ENCODE data around the gene CADPS2. TPM values are rescaled to one million over a fixed set of nuclear protein-coding genes. Genes with fewer than 3 reads are reported as not detected.

CADPS2 gene
- total RNA-seq, 1 donor from 2014 or later: 8.8 TPM

DNA sequence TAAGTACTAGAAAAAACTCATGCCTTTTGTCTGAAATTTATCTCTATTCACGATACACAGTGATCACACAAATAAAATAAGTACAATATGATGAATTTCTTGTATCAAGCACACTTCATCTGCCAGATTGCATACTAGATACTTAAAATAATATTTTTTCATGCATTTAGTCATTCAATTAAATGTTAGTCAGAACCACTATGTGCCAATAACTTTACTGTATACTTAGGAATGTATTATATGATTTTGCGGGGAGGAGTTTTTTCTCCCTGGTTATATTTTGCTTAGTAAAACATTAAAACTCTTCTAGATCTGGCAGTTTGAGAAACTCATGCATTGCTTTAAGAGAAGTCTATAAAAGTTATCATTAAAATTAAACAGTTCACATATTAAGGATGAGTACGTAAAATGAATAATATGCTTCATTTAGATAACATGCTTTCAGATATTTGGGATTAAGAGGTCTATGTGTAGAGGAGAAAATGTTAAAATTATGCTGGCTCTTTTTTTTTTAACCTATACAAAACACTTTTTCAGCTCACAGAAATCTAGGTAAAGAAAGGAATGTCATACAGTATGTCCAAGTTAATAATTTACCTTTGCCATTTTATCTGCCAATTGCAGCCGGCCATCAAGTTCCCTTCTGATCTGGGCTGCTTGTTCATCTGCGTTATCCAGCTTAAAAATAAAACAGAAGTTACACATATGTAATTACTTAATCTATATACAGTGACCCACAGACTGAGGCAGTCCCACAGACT, 257.4 kb downstream of the CADPS2 start:
- Histone ChIP-seq H3K4me3 (ENCODE audit: low read depth, low read length) (no peak overlapping the region), H3K36me3 (ENCODE audit: control insufficient read depth, insufficient read depth, low read length) (no peaks in the 10 kb centered on the region), H3K27me3 (ENCODE audit: control insufficient read depth, insufficient read depth, low read length) (no peaks in the 10 kb centered on the region)
- TF ChIP-seq, protein P1, sequence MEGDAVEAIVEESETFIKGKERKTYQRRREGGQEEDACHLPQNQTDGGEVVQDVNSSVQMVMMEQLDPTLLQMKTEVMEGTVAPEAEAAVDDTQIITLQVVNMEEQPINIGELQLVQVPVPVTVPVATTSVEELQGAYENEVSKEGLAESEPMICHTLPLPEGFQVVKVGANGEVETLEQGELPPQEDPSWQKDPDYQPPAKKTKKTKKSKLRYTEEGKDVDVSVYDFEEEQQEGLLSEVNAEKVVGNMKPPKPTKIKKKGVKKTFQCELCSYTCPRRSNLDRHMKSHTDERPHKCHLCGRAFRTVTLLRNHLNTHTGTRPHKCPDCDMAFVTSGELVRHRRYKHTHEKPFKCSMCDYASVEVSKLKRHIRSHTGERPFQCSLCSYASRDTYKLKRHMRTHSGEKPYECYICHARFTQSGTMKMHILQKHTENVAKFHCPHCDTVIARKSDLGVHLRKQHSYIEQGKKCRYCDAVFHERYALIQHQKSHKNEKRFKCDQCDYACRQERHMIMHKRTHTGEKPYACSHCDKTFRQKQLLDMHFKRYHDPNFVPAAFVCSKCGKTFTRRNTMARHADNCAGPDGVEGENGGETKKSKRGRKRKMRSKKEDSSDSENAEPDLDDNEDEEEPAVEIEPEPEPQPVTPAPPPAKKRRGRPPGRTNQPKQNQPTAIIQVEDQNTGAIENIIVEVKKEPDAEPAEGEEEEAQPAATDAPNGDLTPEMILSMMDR (IDR thresholded peaks at IDR 0.05; ENCODE audit: insufficient read depth, low read length, poor library complexity, severe bottlenecking): no peak
- DNase-seq (ENCODE audit: low read depth): no peak

DNA sequence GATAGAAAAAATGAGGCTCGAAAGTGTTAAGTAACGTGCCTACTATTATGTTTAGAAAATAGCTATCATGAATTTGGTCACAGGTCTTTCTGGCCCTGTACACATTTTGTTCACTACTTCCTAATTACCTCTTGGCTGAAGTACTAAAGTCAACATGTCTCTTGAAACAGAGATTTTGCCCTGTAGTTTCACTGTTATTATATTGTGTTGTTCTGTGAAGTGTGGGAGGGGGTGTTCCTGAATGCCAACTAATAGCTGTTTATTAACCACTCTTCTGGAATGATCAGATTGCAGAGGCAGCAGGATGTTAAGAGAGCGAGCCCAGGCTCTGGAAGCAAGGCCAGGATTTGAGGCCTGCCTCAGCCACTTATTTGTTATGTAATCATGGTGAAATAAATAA, 259.5 kb downstream of the CADPS2 start:
- no peak overlapping the region for H3K4me3 ChIP-seq (ENCODE audit: low read depth, low read length)
- DNase-seq (ENCODE audit: low read depth): no peak
- no peaks in the 10 kb centered on the region for H3K36me3 ChIP-seq (ENCODE audit: control insufficient read depth, insufficient read depth, low read length)
- no peaks in the 10 kb centered on the region for H3K27me3 ChIP-seq (ENCODE audit: control insufficient read depth, insufficient read depth, low read length)
- TF ChIP-seq, protein P1 (IDR thresholded peaks at IDR 0.05; ENCODE audit: insufficient read depth, low read length, poor library complexity, severe bottlenecking): no peak

DNA sequence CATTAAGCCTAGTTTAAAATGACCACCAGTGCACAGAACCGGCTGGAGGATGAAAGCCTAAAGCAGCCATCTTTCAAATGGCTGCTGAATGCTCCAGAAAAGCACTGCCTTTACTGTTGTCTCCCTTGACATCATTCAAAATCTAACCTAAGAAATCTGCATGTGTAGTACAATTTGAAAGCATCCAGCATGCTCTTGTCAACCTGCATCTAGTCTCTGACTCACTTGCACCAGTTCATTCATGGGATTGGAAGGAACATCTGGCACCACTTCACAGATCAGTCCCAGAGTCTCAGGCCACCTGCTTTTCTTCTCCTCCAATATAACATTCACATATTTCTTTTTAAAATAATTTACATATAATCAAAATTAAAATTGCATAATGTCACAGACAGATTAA, 263.6 kb downstream of the CADPS2 start:
- Histone ChIP-seq H3K27me3 (ENCODE audit: control insufficient read depth, insufficient read depth, low read length) (no peaks in the 10 kb centered on the region), H3K36me3 (ENCODE audit: control insufficient read depth, insufficient read depth, low read length) (no peaks in the 10 kb centered on the region), H3K4me3 (ENCODE audit: low read depth, low read length) (no peak overlapping the region)
- TF ChIP-seq, protein P1 (IDR thresholded peaks at IDR 0.05; ENCODE audit: insufficient read depth, low read length, poor library complexity, severe bottlenecking): no peak
- no peak for DNase-seq (ENCODE audit: low read depth)

DNA sequence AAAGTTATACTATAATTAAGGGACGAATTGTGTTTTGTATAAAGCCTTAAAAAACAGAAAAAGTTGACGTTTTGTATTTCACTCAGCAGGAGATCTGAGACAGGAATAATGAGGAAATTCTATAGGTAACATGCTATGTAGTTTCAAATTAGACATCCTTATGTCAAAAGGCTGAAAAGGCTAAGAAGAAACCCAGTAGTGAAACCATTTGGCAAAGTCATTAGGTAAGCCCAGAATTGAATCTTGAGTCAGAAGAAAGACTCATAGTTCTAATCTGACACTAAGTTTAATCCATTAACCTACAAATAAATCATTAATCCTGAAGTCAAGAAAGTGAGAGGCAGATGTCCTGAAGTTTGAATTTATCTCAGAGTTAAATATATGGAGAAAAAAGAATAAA, 266.6 kb downstream of the CADPS2 start:
- H3K27me3 ChIP-seq (ENCODE audit: control insufficient read depth, insufficient read depth, low read length): no peaks in the 10 kb centered on the region
- no peaks in the 10 kb centered on the region for H3K36me3 ChIP-seq (ENCODE audit: control insufficient read depth, insufficient read depth, low read length)
- TF ChIP-seq, protein P1 (IDR thresholded peaks at IDR 0.05; ENCODE audit: insufficient read depth, low read length, poor library complexity, severe bottlenecking): no peak
- H3K4me3 ChIP-seq (ENCODE audit: low read depth, low read length): no peak overlapping the region
- no peak for DNase-seq (ENCODE audit: low read depth)

DNA sequence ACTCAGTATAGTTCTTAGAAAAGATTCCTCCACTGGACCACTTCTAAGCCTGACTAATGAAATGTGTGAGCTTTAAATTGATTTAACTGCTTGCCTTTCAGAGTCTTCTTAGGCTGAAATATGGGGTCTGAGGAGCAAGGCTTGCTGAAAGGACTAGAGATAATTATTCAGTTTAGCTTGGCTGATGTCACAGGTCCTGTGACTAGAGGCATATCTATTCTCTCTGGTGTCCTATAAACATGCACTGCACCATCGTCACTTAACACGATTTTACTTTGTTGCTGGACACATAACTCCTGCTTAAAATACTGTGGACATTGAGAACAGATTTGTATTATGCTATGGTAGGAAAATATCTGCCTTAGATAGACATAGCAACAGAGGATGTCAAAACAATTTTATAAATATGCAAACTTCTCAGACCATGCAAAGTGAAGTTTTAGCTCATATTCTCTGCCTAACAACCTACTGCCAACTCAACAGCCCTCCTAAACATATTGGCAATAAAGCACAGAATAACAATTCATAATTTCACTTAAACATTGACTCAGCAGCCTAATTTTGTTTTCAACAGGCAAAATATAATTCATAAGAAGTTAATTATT, 267.6 kb downstream of the CADPS2 start:
- TF ChIP-seq, protein P1 (IDR thresholded peaks at IDR 0.05; ENCODE audit: insufficient read depth, low read length, poor library complexity, severe bottlenecking): no peak
- Histone ChIP-seq H3K36me3 (ENCODE audit: control insufficient read depth, insufficient read depth, low read length) (no peaks in the 10 kb centered on the region), H3K4me3 (ENCODE audit: low read depth, low read length) (no peak overlapping the region), H3K27me3 (ENCODE audit: control insufficient read depth, insufficient read depth, low read length) (no peaks in the 10 kb centered on the region)
- DNase-seq (ENCODE audit: low read depth): no peak
